Thyroid gland (tissue), 4 donors: Measurements from ENCODE around the gene MRPL18. TPM values are rescaled to one million over a fixed set of nuclear protein-coding genes. Genes with fewer than 3 reads are reported as not detected.

Source experiments
- DNase-seq, 2 donors: peaks; one replicate each; pipeline ENCODE4 v3.0.0-alpha.2; 2019
- H3K27ac ChIP-seq, 3 donors: fragments of 200-600 bp; sonication (generic); 1 replicate in 2 of 3; 2 replicates in 1 of 3; pipeline ENCODE4 v1.5.1; 2016 to 2019; ENCODE audit warnings: mild to moderate bottlenecking in 1 of 3, moderate library complexity in 1 of 3
- H3K27me3 ChIP-seq: fragments of 200-600 bp; sonication (generic); one replicate; pipeline ENCODE4 v1.5.1; 2019
- H3K36me3 ChIP-seq, 2 donors: fragments of 200-600 bp; sonication (generic); one replicate each; pipeline ENCODE4 v1.5.1; 2016 to 2019
- H3K4me1 ChIP-seq, 2 donors: fragments of 200-600 bp; sonication (generic); one replicate each; pipeline ENCODE4 v1.5.1; 2017 to 2019
- H3K4me3 ChIP-seq, 3 donors: fragments of 200-600 bp; sonication (generic); replicated peaks in 1 of 3; 1 replicate in 2 of 3; 2 replicates in 1 of 3; pipeline ENCODE4 v1.5.1; 2016; ENCODE audit warnings: mild to moderate bottlenecking in 1 of 3
- H3K9me3 ChIP-seq: fragments of 200-600 bp; sonication (generic); one replicate; pipeline ENCODE4 v1.5.1; 2017
- CTCF ChIP-seq, 6 experiments: fragments of 200-600 bp in 3 of 6; fragments of 450-650 bp in 3 of 6; sonication (generic) in 3 of 6; IDR thresholded peaks; one replicate each; pipeline ENCODE4 v1.5.1; 2016 to 2019; ENCODE audit warnings: antibody characterized with exemption in 6 of 6, mild to moderate bottlenecking in 2 of 6, inconsistent platforms in 1 of 6, moderate library complexity in 1 of 6
- POLR2A ChIP-seq, 2 donors: fragments of 450-650 bp; IDR thresholded peaks; one replicate each; pipeline ENCODE4 v1.6.1; 2017; ENCODE audit warnings: antibody characterized with exemption in 2 of 2, mild to moderate bottlenecking in 2 of 2, moderate library complexity in 1 of 2
- WGBS, 2 donors: methylation state at CpG; one replicate each; pipeline ENCODE4 v1.1.5; 2017; 5-methylcytosine and 5-hydroxymethylcytosine counted together
- intact Hi-C: fragments of 100-400 bp; cut with DNase I; formaldehyde crosslinking; loops from one replicate; pipeline ENCODE4 v1.15.1; 2023
- small RNA-seq: library from RNA; depleted of rRNA; stranded (forward); fragments of <200 nt; gene quantifications from one replicate; pipeline ENCODE3, GENCODE V24; 2016
- total RNA-seq, 4 donors: library from RNA; depleted of rRNA; stranded (reverse); fragments of >200 nt; gene quantifications; one replicate each; pipeline ENCODE4 v1.2.3, GENCODE V29; 2016

Gene MRPL18
- total RNA-seq, 4 donors from 2014 or later, result 48.3 to 85.7 (median 54.2) TPM

- Histone ChIP-seq H3K36me3 (no peaks in the 10 kb centered on the region), H3K27me3 (no peaks in the 10 kb centered on the region), H3K4me3 (no peak overlapping the region), H3K9me3 (no peaks in the 10 kb centered on the region), H3K4me1 (no peaks in the 10 kb centered on the region), H3K27ac (no peak overlapping the region)
- 85 to 93% methylated on average over 7 to 12 of the region's 13 CpGs for WGBS, 2 donors
- intact Hi-C loops, result no loop called here
- TF ChIP-seq CTCF (IDR thresholded peaks at IDR 0.05), result no peak
- TF ChIP-seq POLR2A (IDR thresholded peaks at IDR 0.05), result no peak
- no peak for DNase-seq
Observed at GRCh38 chr6:159844737-159845645, 54.7 kb downstream of the MRPL18 start.

Small RNA genes lying within 50 kb of the gene (small RNA-seq; reads per million reads assigned to genes)
- 164 reads per million, percentile 97 among the genes with 10 or more reads in this experiment for gene SNORA20
- not detected for gene SNORA29

Other genes starting within 250 kb of the MRPL18 start
- gene SOD2, start 97.2 kb upstream of the MRPL18 start, total RNA-seq, result 100 to 1,000 TPM; 132 to 601 (median 296) TPM
- gene WTAP, start 63.0 kb upstream of the MRPL18 start, total RNA-seq, result 100 to 1,000 TPM in 3 of 4 donors, 10 to 100 TPM in 1; 83.6 to 132 (median 119) TPM
- 10 to 100 TPM in 1 of 4 donors, 1 to 10 TPM in 3; 5.6 to 10.4 (median 7.0) TPM for gene ACAT2, start 28.4 kb upstream of the MRPL18 start, total RNA-seq
- 100 to 1,000 TPM in 3 of 4 donors, 10 to 100 TPM in 1; 93.4 to 139 (median 124) TPM for gene TCP1, start 865 bp upstream of the MRPL18 start, total RNA-seq
- 1 to 10 TPM in 1 of 4 donors, not detected in 3; 2.0 TPM for gene PNLDC1, start 9.8 kb downstream of the MRPL18 start, total RNA-seq
- gene MAS1, start 100.5 kb downstream of the MRPL18 start, total RNA-seq, result not detected
- gene IGF2R, start 178.6 kb downstream of the MRPL18 start, total RNA-seq, result 100 to 1,000 TPM in 2 of 4 donors, 10 to 100 TPM in 2; 82.1 to 104 (median 94.2) TPM